GM18858 (cell line): ENCODE measurements around the gene RPL10A.

ENCODE experiments used
- ATAC-seq: cut with Tn5 transposase; IDR thresholded peaks from one replicate; pipeline ENCODE4 v1.9.1; 2021; ENCODE audit not compliant: unreplicated experiment

The RPL10A gene

GRCh38 chr6:35474131-35474941 lies 6.1 kb downstream of the RPL10A start:
- no peak for ATAC-seq

- ATAC-seq, result no peak
Observed at GRCh38 chr6:35474942-35475570, 6.9 kb downstream of the RPL10A start.

DNA sequence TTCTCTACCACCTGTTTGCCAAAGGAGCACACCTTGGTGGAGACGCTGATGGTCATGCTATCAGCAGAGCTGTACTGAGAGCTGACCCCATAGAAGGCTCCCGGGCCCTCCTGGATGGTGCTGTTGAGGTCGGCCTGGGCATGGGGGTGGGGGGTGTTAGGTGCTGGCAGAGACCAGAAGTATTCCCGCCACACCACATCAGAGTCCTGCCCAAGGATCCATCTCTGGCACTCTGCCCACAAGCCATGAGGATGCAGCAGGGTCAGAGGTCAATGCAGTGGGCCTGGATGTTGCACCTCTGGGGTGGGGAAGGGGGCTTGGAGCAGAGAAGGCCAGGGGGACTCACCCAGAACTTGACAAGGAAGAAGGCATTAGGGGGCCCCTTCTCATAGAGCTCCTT lies 7.4 kb downstream of the RPL10A start:
- no peak for ATAC-seq

DNA sequence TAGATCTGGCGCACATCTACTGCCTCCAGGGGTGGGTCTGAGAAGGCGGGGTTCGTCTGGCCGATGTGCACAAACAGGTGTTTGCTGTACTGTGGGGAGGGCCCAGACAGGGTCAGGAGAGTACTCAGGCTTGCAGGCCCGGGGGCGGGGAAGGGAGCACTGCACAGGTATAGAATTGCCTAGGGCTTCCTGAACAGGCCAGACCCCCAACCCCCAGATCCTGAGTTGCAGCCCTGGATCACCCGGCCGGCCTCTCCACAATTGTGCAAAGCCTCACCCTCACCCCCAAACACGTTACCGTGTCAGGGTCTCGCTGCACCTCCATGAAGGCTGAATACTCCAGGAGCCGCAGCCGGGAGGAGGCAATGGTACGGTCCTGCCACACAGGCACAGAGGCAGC lies 7.8 kb downstream of the RPL10A start:
- ATAC-seq, result no peak

DNA sequence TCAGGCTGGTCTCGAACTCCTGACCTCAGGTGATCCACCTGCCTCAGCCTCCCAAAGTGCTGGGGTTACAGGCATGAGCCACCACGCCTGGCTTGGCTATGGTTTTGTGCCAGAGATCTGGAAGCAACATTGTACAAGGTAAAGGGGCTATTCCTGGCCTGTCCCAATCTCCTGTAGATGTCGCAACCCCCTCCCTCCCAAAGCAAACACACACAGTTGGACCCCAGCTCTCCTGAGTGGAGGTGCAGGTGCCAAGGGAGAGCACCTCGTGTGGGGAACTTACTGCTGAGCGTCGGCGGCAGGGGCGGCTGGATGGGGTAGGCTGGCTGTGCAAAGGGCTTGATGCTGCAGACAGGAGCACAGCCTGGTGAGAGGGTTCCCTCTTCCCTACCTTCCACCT lies 8.8 kb downstream of the RPL10A start:
- ATAC-seq, result no peak

- ATAC-seq, result no peak
Observed at GRCh38 chr6:35477551-35478179, 9.5 kb downstream of the RPL10A start.

- ATAC-seq, result no peak
Observed at GRCh38 chr6:35478259-35478658, 10.1 kb downstream of the RPL10A start.

GRCh38 chr6:35480176-35480575 lies 12.0 kb downstream of the RPL10A start:
- ATAC-seq, result no peak

- no peak for ATAC-seq
Observed at GRCh38 chr6:35481226-35481625, 13.0 kb downstream of the RPL10A start.

GRCh38 chr6:35483062-35483461 lies 14.9 kb downstream of the RPL10A start:
- no peak for ATAC-seq

GRCh38 chr6:35483490-35483889 lies 15.3 kb downstream of the RPL10A start:
- no peak for ATAC-seq

DNA sequence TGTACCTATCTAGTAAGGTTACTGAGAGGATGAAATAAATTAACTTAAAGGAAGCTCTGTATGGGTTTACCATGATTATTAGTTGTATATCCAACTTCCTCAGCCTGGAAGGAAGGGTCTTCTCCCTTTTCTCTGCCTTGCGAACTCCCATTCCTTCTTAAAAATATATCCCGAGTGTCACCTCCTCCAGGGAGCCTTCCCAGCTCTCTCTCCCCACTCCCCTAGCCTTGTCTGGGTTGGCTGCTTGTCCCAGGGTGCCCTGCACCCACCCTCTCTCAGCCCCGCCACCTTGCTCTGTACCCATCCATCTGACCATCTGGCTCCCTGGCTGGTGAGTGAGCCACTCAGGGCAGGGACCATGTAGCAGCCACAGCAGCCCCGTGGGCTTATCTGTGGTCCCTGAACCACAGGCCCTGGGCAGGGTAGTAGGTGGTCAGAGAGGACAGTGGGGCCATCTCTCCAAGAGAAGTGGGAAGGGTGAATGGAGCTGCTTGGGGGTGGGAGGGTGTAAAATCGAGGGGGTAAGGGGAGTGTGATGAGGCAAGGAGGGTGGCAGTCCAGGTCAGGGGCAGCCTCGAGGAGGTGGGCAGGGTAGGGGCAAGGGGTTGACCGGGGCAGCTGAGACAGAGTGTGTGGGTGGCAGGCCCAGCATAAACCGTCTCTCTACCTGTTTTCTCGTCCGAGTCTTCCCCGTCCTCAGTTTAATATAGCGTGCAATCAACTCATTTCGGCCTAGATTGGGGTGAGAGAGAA lies 15.9 kb downstream of the RPL10A start:
- no peak for ATAC-seq

GRCh38 chr6:35484921-35485392 lies 16.8 kb downstream of the RPL10A start:
- no peak for ATAC-seq

DNA sequence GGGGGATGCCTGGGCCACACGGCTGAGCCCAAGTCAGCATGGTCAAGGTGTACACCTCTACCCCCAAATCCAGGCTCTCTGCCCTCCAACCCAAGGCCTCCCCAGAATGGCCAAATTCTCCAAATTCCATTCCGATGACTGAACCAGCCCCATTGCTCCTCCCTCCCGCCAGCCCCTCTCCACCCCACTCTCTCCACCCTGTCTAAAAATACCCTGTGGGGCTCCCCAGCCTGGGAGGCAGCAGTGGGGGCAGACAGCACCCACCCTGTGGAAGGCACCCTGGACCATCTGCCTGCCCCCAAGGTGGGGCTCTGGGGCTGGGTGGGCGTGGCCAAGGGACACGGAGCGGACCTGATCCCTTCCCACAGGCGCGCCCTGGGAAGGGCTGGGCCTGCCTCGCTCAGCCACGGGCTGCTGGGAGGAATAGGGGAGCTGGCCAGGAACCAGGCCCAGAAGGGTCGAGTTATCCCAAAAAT lies 17.2 kb downstream of the RPL10A start:
- no peak for ATAC-seq

DNA sequence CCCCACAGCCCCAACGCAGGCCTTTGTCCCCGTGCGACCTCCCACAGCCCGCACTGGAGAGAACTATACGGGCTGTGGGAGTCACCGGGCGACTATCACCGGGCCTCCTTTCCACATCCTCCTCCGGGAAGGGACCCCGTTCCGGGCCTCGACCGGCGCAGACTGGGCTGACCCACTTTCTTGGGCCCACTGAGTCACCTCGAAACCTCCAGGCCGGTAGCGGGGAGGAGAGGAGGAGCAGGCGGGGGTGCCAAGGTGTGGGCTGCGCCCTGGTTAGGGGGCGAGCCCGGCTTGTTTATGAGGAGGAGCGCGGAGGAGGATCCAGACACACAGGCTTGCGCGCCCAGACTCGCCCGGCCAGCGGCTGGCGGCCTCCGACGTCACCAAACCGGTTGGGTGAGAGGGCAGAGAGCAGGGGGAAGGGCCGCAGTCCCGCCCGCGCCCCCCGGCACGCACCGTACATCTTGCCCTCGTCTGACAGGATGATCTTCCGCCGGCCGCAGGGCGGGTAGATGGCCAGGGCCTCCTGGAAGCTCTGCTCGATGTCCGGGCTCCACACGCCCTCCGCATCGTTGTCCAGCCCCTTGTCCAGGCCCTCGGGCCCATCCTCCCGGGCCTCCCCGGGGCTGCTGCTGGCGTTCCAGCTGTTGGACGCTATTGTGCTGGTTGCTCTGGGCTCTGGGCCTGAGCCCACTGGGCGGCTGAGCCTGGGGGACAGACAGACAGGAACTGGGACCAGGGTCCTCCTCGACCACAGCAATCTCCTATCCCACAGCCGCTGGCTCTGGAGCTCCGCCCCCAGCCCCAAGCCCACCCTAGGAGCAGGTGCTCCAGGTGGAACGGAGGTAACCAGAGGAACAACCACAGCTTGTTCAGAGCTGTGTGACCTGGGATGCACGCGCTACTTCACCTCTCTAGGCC lies 18.1 kb downstream of the RPL10A start:
- ATAC-seq, result no peak

- ATAC-seq, result no peak
Observed at GRCh38 chr6:35487658-35488516, 19.7 kb downstream of the RPL10A start.

DNA sequence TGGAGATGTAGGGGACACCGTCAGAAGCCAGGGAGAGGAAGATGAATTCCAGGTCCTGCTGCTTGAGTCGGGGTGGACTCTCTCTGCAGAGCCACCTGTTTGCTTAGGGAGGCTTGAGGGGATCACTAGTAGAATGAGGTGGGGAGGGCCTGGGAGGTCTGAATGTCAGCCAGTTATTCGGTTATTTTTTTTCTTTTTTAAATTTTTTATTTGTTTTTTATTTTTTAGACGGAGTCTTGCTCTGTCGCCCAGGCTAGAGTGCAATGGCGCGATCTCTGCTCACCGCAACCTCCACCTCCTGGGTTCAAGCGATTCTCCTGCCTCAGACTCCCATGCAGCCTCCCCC lies 20.3 kb downstream of the RPL10A start:
- no peak for ATAC-seq

DNA sequence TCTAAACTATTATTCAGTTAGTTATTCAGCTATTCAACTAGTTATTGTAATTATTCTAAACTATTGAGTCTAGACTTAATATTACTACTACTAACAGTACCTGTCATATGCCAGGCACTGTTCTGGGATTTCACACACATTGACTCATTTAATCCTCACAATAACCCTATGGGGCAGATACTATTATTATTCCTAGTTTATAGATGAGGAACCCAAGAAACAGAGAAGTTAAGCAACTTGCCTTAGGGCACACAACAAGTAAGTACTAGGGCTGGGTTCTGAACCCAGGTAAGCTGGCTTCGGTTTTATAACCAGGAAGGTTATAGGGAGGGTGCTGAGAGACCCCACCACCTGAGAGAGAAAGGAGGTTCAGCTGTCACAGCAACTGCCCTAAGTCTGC lies 20.9 kb downstream of the RPL10A start:
- no peak for ATAC-seq
